Astrocyte (in vitro differentiated cells and primary cell): ENCODE data around the gene PNPLA2.

Source experiments
- CTCF ChIP-seq: IDR thresholded peaks from 2 replicates; pipeline ENCODE4 v1.5.1; 2011; ENCODE audit warnings: low read depth, mild to moderate bottlenecking, inconsistent platforms, low read length, moderate library complexity; ENCODE audit not compliant: insufficient read depth
- EZH2 ChIP-seq: IDR thresholded peaks from 2 replicates; pipeline ENCODE4 v1.6.1; 2012; ENCODE audit warnings: mild to moderate bottlenecking, low read length, inconsistent platforms; ENCODE audit not compliant: insufficient read depth

GRCh38 chr11:826227-826621 is 7.5 kb downstream of the PNPLA2 start:
- TF ChIP-seq CTCF (no peak), EZH2 (no peak)
